HG02884 (cell line): ENCODE results near the gene NPC1.
"Not testable (repeated sequence)": the region's sequence is repeated elsewhere in the genome, so short reads cannot be mapped to it uniquely, and the experiment has no call there.

Source experiments
- ATAC-seq: cut with Tn5 transposase; IDR thresholded peaks from one replicate; pipeline ENCODE4 v1.9.1; 2021; ENCODE audit warnings: mild to moderate bottlenecking, moderate library complexity; ENCODE audit not compliant: unreplicated experiment

Gene NPC1

DNA sequence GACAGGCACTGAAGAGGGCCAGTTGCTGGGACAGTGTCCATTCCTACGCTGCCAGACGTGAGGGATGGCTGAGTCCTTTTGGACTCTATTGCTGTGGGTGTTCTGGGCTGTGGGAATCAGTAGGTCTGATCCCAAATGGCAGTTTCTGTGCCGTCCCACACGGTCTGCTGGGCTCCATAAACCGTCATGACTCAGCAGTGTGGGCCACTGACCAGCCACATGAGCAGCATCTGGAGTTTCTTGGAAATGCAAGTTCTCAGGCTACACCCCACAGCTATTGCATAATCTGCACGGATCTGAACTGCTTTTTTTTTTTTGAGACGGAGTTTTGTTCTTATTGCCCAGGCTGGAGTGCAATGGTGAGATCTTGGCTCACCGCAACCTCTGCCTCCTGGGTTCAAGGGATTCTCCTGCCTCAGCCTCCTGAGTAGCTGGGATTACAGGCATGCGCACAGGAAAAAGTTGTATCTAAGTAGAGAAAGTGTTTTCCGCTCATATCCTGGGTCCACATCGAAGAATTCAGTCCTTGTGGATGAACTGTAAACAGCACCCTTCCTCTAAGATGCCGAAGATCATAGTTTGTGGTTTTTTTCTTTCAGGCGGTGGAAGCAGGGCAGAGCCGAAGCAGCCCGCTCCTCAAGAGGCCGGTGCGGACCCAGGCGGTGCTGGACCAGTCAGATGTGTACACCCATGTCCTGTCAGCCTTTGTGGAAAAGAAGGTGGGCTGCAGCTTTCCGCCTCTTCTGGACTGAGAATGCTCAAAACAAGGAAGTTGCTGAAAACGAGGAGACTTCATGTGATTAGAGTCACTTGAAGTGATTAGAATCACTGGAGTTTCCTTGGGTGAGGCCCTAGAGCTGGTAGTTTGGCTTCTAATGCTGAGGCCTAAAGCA is 57.5 kb downstream of the NPC1 start:
- ATAC-seq, result no peak

DNA sequence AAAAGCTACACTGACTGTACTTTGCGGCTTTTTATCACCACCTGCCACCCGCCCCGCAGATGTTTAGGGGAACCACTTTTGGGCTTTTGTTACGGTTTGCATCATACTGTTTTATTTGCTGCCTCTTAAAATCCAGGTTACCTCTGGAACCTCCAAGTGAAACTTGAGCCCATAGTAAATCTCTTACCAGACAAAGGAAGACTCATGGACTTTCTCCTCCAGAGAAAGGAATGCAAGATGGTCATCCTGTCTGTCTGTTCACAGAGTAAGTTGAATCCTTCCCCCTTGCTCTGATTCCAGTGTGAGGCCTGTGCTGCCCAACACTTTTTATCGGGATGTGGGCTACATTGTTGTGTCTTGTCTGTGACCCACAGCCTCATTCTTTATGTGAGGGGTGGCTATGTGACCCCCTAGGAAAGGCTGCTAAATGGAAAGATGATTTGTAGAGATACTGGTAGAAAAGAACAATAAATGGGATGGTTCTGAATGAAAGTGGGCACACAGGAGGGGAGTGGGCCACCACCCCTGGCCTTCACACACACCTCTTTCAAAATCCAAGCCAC is 59.7 kb downstream of the NPC1 start:
- ATAC-seq, result no peak

DNA sequence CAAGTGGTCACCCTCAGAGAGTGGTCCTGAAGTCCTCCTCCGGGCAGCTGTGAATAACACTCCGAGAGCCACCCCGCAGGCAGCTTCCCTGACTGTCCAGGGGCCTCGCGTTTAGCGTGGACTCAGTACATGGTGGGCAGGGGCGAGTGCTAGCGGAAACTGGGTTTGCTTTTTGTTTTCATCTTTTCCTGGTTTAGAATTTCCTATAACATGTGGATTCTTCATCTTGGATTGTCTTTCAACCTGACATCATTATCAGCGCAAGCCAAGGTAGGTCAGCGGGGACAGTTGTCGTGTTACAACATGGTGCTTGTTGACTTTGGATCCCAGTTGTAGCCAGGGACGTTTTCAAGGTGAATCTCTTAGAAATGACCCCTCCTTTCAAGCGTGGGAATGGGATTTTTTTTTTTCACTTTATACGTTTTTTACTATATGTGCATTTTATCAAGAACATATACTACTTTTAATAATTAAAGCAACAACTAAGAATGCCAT is 62.0 kb downstream of the NPC1 start:
- no peak for ATAC-seq

DNA sequence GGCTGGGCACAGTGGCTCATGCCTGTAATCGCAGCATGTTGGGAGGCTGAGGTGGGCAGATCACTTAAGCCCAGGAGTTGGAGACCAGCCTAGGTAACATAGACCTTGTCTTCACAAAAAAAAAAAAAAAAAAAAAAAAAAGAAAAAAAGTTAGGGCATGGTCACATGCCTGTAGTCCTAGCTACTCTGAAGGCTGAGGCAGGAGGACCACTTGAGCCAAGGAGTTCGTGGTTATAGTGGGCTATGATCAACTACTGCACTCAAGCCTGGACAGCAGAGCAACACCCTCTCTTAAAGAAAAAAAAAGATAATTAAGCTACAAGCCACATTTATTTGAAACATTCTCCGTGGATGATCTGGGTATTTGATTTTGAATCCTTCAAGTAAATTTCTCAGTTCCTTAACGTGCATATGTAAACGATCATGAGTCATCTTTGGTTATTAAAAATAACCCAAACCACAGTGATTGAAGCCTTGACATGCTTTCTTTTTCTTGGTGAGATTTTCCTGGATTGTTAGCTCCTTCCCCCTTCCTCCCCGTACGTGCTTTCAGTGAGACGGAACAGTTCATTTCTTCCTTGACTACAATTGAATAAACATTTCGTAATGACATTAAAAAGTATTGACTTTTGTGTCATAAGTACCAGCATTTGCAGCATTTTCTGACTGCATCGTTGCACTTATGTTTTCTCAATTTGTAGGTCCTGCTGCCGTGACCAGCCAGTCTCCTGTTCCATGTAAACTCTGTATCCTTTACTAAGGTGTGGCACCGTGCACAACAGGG is 62.7 kb downstream of the NPC1 start:
- no peak for ATAC-seq

DNA sequence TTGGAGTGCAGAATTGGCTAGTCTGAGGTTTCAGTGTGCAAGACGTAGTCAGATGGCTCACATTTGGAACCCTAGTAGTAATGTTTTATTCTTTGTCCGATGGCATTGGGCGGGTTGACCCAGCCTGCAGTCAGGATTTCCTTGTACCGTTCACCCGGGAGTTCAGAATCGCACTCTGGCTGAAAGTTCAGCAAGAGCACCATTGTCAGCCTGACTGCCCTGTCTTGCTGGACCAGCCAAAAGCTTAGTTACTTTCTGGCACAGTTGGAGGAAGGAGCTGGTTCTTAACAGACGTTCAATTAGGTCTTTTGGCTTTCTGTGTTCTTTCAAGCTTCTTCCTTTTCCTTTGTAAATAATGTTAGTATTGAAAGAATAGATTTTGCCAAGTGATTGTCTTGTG is 64.4 kb downstream of the NPC1 start:
- ATAC-seq, result no peak

DNA sequence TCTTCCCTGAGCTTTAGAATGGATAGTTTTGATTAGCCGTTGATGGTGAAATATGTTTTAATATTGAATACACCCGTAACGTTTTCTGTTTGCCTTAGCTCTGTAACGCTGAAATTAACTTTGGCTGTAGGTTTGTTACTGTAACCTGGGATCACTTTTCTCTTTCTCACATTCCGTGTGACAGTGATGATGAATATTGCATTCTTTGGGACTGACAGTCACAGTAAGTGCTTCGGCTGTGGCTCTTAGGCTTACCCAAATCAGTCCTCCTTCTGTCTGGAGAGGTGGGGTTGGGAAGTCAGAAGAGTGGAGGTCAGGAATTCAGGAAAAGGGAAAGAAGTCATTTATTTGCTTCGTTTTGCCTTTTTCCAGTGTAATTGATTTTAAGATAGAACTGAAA is 65.0 kb downstream of the NPC1 start:
- ATAC-seq, result no peak

DNA sequence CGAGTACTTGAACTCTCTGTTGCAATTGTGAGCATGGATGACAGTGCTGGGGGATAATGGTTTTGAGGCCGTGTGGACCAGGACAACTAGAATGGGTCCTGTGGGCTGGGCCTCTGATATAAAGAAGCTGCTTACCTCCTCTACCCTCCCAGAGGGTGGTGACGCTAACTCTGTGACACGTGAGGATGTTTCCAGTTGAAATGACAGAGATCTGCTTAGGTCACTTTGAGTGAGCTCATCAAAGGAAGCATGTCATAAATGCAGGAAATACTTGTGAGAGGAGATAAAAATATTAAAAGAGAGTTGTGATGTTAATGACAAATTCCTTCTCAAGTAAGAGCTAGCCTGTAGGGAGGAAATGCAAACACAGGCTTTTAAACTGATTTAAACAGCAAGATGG is 66.6 kb downstream of the NPC1 start:
- ATAC-seq, result no peak

DNA sequence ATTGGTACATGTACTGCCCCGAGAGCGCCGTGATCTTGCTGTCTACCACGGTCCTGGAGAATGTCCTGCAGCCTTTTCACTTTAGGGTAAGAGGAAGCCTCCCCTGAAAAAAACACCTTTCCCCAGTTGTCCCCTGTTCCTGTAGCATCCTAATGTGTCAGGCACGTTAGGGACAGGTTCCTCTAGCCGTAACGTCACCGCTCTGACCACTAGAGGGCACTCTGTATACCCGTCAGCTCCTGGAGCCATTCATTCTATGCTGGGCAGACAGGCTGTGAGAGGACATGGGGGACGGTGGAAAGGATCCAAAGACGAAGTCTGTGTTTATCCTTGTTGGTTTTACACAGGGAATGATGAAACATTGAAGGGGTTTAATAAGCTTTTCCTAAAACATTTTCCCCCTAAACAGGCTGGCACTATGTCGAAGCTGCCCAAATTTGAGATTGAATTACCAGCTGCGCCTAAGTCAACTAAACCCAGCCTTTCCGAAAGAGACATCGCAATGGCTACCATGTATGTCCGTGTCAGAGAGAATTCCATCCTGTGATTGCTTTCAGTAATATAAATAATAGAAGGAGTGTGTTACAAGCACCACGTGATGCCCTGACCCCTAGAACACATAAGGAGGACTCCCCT is 70.3 kb downstream of the NPC1 start:
- ATAC-seq, result peak; percentile 91

DNA sequence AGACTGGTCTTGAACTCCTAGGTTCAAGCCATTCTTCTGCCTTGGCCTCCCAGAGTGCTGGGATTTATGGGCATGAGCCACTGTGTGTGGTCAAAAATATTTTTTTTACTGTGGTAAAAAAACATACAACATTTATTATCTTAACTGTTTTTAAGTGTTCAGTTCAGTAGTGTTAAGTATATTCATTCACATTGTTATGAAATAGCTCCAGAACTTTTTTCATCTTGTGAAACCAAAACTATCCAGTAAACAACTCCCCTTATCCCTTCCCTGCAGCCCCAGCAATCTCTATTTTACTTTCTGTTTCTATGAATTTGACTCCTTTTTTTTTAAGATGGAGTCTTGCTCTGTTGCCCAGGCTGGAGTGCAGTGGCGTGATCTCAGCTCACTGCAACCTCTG is 73.7 kb downstream of the NPC1 start:
- no peak for ATAC-seq

DNA sequence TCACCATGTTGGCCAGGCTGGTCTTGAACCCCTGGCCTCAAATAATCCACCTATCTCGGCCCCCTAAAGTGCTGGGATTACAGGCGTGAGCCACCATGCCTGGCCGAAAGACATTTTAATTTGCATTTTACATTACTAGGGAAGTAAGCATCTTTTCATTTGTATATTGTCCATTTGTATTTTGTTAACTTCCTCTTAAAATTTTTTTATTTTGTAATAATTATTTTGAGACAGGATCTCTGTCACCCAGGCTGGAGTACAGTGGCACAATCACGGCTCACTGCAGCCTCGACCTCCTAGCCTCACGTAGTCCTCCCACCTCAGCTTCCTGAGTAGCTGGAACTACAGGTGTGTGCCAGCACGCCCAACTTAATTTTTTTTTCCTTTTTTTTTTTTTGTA is 74.1 kb downstream of the NPC1 start:
- ATAC-seq, result not testable (repeated sequence)

DNA sequence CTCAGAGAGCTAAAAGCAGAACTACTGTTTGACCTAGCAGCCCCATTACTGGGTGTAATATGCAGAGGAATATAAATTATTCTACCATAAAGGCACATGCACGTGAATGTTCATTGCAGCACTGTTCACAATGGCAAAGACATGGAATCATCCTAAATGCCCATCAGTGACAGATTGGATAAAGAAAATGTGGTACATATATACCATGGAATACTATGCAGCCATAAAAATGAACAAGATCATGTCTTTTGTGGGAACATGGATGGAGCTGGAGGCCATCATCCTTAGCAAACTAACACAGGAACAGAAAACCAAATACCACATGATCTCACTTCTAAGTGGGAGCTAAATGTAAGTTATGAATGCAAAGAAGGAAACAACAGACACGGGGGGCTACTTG is 75.4 kb downstream of the NPC1 start:
- ATAC-seq, result not testable (repeated sequence)

DNA sequence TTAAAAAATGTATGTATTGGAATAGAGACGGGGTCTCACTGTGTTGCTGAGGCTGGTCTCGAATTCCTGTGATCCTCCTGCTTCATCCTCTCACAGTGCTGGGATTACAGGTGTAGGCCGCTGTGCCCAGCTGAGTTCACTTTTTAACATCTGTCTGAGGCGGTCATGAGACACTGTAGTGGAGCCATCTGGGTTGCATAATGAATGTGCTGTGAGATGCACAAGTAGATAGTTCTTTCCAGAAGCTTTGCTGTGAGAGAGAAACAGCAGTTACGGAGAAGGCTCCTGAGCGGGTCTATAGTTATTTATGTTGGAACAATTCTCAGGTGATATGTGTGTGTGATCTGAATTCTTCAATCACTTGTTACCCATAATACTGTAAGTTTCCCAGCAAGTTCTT is 79.9 kb downstream of the NPC1 start:
- no peak for ATAC-seq

DNA sequence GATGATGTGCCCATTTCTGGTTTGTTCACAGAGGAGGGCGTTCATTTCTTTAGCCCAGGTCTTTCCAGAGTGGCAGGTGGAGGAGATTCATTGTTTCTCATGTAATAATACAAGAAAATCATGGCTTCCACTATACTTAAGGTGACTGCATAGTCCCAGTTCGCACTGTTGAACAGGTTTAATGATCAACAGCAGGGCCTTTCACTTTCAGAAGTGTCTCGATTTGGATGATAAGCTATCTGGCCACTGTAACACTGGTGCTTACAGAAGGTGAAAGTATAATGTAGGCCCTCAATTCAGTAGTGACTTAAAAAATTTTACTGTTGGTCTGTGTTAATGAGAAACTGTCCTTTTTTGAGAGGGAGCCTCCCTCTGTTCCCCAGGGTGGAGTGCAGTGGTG is 81.6 kb downstream of the NPC1 start:
- ATAC-seq, result no peak

DNA sequence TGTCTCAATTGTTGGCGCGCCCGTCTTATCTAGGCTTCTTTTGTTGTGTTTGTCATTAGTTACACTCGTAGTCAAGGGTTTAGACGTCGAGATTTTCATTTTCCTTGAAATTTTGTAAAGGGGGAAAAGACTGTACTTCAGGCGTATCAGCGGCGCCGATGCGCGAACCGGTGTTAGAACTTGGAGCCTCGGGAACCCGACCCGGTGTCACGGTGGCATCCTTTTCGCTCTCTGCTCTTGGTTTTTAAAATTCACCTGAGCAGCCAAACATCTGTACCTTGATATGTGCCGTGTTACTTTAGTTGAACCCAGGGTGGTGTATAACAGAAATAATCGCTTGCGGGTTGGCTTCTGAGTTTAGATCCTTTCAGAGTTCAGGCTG is 82.4 kb downstream of the NPC1 start:
- no peak for ATAC-seq

DNA sequence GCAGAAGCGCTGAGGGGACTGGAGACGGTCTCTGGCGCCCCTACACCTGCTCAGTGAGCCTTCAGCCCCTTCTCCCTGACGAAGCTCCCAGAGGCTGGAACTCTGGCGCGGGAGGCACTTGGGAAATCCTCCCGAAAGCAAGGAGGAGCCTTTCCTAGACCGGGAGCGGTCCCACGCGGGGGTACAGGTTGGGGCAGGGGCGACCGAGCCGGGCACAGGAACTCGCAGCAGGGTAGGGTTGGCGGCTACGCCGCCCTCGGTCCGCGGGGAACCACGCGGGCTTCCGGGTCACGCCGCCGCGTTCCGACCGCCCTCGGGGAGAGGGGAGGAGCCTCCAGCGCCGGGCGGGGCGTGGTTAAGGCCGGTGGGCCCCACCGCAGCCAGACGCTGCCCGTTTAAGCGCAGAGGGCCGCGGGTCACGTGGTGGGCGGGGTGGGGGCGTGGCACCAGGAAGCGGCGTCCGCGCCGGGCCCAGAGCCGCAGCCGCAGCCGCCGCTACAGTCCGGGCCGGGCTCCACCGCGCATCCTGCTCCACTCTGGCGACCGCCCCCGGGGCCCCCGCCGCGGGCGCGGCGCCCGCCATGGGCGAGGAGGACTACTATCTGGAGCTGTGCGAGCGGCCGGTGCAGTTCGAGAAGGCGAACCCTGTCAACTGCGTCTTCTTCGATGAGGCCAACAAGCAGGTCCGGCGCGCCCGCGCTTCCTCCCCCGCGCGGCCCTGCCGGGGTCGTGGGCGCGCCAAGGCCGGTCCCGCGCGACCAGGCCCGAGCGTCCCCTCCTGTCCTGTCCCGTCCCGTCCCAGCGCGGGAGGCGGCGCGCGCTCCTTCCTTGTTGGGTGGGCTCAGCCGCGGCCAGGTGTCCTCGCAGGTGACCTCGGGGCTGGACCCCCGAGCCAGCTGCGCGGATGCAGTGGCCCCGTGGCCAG is 83.0 kb downstream of the NPC1 start, which contains the start of gene RMC1:
RMC1 (plus strand) TSS at position 474 of the 925 bp plus-strand sequence; CDS start at position 582, 108 bp downstream.
- peak; percentile 67 for ATAC-seq

DNA sequence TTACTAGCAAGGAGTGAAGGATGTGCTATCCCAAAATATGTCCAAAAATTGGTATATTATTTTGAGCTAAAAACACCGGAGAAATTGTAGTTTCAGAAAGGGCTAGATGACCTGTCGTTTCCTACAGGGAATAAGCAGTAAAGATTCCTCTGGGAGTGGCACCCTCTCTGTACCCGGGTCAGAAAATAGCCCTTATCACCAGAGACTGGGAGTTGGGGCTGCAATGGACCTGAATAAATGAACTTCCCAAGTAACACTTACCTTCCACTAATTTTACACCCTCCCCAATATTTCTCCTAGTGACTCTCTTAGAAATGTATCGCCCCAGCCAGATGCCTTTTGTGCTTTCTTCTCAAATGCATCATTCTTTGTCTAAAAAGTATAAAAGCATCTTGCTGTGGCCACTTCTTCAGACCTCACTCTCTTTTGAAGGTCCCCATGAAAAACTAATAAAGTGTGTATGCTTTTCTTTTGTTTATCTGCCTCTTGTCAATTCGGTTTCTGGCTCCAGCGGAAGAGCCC is 83.7 kb downstream of the NPC1 start:
- ATAC-seq, result no peak

DNA sequence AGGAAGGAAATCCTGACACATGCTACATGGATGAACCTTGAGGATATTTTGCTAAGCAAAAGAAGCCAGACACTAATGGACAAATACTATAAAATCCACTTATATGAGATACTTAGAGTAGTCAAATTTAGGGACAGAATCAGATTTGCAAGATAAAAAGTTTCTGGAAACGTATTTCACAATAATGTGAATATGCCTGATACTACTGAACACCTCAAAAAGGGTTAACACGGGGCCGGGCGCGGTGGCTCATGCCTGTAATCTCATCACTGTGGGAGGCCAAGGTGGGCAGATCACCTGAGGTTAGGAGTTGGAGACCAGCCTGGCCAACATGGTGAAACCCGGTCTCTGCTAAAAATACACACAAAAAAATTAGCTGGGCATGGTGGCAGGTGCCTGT is 84.7 kb downstream of the NPC1 start:
- ATAC-seq, result no peak

DNA sequence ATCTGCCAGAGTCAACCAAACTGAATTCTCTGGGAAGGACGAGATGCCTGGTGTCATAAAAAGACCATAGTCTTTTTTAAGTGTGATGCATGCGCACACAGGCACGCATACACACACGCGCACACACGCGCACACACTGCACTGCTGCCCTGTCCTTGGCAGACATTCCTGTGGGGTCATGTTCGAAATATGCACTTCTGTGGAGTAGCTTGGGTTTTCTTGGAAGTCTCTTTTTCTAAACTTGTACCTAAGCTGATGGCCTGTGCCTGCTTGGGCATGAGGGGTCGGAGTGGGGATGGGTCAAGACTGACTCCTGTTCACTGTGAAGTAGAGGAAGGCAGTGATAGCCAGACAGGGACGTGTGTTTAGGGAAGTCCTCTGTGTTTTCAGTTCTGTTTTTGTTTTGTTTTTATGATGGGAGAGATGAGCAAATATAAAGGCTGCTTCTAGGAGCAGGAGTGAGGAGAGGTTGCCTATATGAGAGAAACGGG is 87.0 kb downstream of the NPC1 start:
- no peak for ATAC-seq

DNA sequence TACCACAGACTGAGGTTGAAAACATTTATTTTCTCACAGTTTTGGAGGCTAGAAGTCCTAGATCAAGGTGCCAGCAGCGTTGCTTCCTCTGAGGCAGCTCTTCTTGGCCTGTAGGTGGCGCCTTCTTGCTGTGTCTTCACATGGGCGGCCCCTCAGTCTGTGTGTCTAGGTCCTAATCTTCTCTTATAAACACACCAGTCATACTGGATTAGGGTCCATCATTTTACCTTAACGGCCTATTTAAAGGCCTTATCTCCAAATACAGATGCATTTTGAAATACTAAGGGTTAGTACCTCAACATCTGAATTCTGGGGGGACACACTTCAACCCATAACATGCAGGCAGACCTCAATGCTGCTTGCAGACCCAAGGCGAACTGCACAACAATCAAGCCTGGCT is 87.4 kb downstream of the NPC1 start:
- ATAC-seq, result peak; percentile 38

DNA sequence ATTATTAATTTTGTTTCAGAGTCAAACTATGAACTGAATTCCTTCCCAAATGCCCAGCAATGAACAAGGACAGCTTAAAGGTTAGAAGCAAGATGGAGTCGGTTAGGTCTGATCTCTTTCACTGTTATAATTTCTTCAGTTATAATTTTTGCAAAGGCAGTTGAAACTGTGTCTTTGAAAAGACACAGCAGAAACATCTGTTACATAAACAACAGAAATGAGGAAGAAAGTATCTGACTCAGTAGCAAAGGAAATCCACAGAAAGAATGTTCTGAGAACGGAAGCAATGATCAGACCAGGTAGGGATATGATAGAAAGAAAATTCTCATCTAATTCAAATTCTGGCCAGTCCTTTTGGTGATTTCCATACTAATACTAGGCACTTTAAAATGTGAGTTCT is 88.2 kb downstream of the NPC1 start:
- no peak for ATAC-seq
